Keratinocyte (primary cell): ENCODE data around the gene ARRDC1. TPM values are rescaled to one million over a fixed set of nuclear protein-coding genes. Genes with fewer than 3 reads are reported as not detected.

Experiments used
- DNase-seq: peaks from one replicate; pipeline ENCODE4 v3.0.0-alpha.2; 2011; ENCODE audit warnings: low read depth, missing footprints, low spot score
- FAIRE-seq: peaks from 2 replicates; lab custom pipeline; 2011; peaks lifted over from hg19 to GRCh38; lab: Jason Lieb, UNC
- H2AFZ ChIP-seq: 2 replicates; pipeline ENCODE4 v1.6.0; 2012; ENCODE audit warnings: low read length, control low read depth, inconsistent platforms; ENCODE audit not compliant: control insufficient read depth
- H3K27ac ChIP-seq: 2 replicates; pipeline ENCODE4 v1.5.1; 2011; ENCODE audit warnings: low read length; ENCODE audit not compliant: control insufficient read depth, insufficient read depth
- H3K27me3 ChIP-seq: 3 replicates; pipeline ENCODE4 v1.6.0; 2011; ENCODE audit warnings: low read length; ENCODE audit not compliant: control insufficient read depth, insufficient read depth; ENCODE audit errors: extremely low read depth
- H3K36me3 ChIP-seq, 2 experiments: 2 replicates in 1 of 2; 3 replicates in 1 of 2; pipeline ENCODE4 v1.5.1; 2011; ENCODE audit warnings: low read length in 2 of 2, mild to moderate bottlenecking in 1 of 2; ENCODE audit not compliant: control insufficient read depth in 2 of 2, insufficient read depth in 2 of 2; ENCODE audit errors: extremely low read depth in 1 of 2
- H3K4me1 ChIP-seq: 3 replicates; pipeline ENCODE4 v1.5.1; 2011; ENCODE audit warnings: low read length; ENCODE audit not compliant: control insufficient read depth, insufficient read depth; ENCODE audit errors: extremely low read depth
- H3K4me2 ChIP-seq: 3 replicates; pipeline ENCODE4 v1.6.0; 2011; ENCODE audit warnings: low read depth, low read length; ENCODE audit not compliant: control insufficient read depth, insufficient read depth; ENCODE audit errors: extremely low read depth
- H3K4me3 ChIP-seq, 3 experiments: fragments of 200-600 bp in 1 of 3; sonication (generic) in 1 of 3; 2 replicates in 2 of 3; 3 replicates in 1 of 3; pipeline ENCODE4 v1.5.1; 2011 to 2016; ENCODE audit warnings: low read length in 3 of 3, mild to moderate bottlenecking in 3 of 3, control low read depth in 2 of 3, inconsistent platforms in 1 of 3, low read depth in 1 of 3, mixed read lengths in 1 of 3, mixed run types in 1 of 3, moderate library complexity in 1 of 3; ENCODE audit not compliant: control insufficient read depth in 2 of 3, insufficient read depth in 2 of 3; ENCODE audit errors: extremely low read depth in 1 of 3
- H3K79me2 ChIP-seq: 2 replicates; pipeline ENCODE4 v1.6.0; 2012; ENCODE audit warnings: low read length; ENCODE audit not compliant: control insufficient read depth, insufficient read depth
- H3K9ac ChIP-seq: 3 replicates; pipeline ENCODE4 v1.6.0; 2011; ENCODE audit warnings: low read length; ENCODE audit not compliant: control insufficient read depth, insufficient read depth; ENCODE audit errors: extremely low read depth
- H3K9me1 ChIP-seq: 3 replicates; pipeline ENCODE4 v1.6.0; 2011; ENCODE audit warnings: low read length; ENCODE audit not compliant: control insufficient read depth, insufficient read depth; ENCODE audit errors: extremely low read depth
- H3K9me3 ChIP-seq: 2 replicates; pipeline ENCODE4 v1.5.1; 2012; ENCODE audit warnings: low read depth, low read length; ENCODE audit not compliant: control insufficient read depth
- H4K20me1 ChIP-seq: 3 replicates; pipeline ENCODE4 v1.6.0; 2011; ENCODE audit warnings: low read length; ENCODE audit not compliant: control insufficient read depth, insufficient read depth; ENCODE audit errors: extremely low read depth
- CTCF ChIP-seq, 3 experiments: IDR thresholded peaks in 1 of 3; conservative IDR thresholded peaks in 1 of 3; optimal IDR thresholded peaks in 1 of 3; 2 replicates in 2 of 3; 3 replicates in 1 of 3; pipeline versions ENCODE3 to v1.5.1; 2011; ENCODE audit warnings: low read length in 3 of 3, mild to moderate bottlenecking in 3 of 3, moderate library complexity in 2 of 3, control low read depth in 1 of 3, inconsistent platforms in 1 of 3; ENCODE audit not compliant: insufficient read depth in 2 of 3; ENCODE audit errors: extremely low read depth in 1 of 3
- EZH2 ChIP-seq: IDR thresholded peaks from one replicate; pipeline ENCODE4 v1.6.1; 2012; ENCODE audit warnings: inconsistent platforms, mild to moderate bottlenecking, low read length, moderate library complexity
- dilution Hi-C: fragments of 300-500 bp; cut with MboI; formaldehyde crosslinking; loops from one replicate; pipeline ENCODE4 v1.7.0; 2020; ENCODE audit warnings: low sequenced_read_pairs; ENCODE audit not compliant: extremely low pct_ligation_motif_present
- polyA plus RNA-seq, 5 experiments: library from polyadenylated mRNA; depleted of rRNA in 3 of 5; stranded (reverse) in 3 of 5; stranded (forward) in 1 of 5; unstranded in 1 of 5; fragments of >200 nt; gene quantifications; 1 replicate in 1 of 5; 2 replicates in 3 of 5; 3 replicates in 1 of 5; pipeline versions ENCODE4 v1.2.1 to v1.2.3, GENCODE V29; 2011 to 2012; ENCODE audit warnings: missing spikeins in 2 of 5, low read depth in 1 of 5, low replicate concordance in 1 of 5

The ARRDC1 gene
- polyA plus RNA-seq, 1 donor (not counting 4 experiments of a cell fraction or from before 2014, with no cell fraction given): 94.7 TPM

- Histone ChIP-seq H3K27ac (no peak overlapping the region), H3K9me3 (no peaks in the 10 kb centered on the region), H3K27me3 (no peaks in the 10 kb centered on the region), H3K36me3 (no peaks in the 10 kb centered on the region), H3K79me2 (peaks cover 18% of the 10 kb centered on the region), H4K20me1 (no peaks in the 10 kb centered on the region), H3K4me2 (no peak overlapping the region), H3K9ac (no peak overlapping the region), H3K4me1 (peaks cover 8% of the 10 kb centered on the region), H3K9me1 (no peaks in the 10 kb centered on the region), H2AFZ (no peak overlapping the region), H3K4me3 (no peak overlapping the region)
- TF ChIP-seq EZH2: no peak
- dilution Hi-C loops: no loop called here
- FAIRE-seq: no peak
- DNase-seq: no peak
Measured at GRCh38 chr9:137602661-137603060, 2.8 kb upstream of the ARRDC1 start.

GRCh38 chr9:137603879-137604278, 1.6 kb upstream of the ARRDC1 start:
- Histone ChIP-seq H3K9ac (no peak overlapping the region), H3K4me3 (no peak overlapping the region), H3K27me3 (no peaks in the 10 kb centered on the region), H3K9me3 (no peaks in the 10 kb centered on the region), H2AFZ (no peak overlapping the region), H3K79me2 (peaks cover 28% of the 10 kb centered on the region), H3K4me2 (no peak overlapping the region), H3K36me3 (no peaks in the 10 kb centered on the region), H3K9me1 (no peaks in the 10 kb centered on the region), H3K4me1 (peaks cover 9% of the 10 kb centered on the region), H3K27ac (no peak overlapping the region), H4K20me1 (no peaks in the 10 kb centered on the region)
- TF ChIP-seq CTCF (optimal IDR thresholded peaks at IDR 0.05 in 1 of 3, IDR thresholded peaks at IDR 0.05 in 1 of 3, conservative IDR thresholded peaks at IDR 0.05 in 1 of 3; ENCODE audit: extremely low read depth in 1 of 3, insufficient read depth in 2 of 3, low read length in 3 of 3): no peak
- TF ChIP-seq EZH2: no peak
- DNase-seq: no peak
- dilution Hi-C loops: no loop called here
- no peak for FAIRE-seq
